Neutrophil (primary cell): ENCODE measurements around the gene NFIA.
"Not testable (repeated sequence)": the region's sequence is repeated elsewhere in the genome, so short reads cannot be mapped to it uniquely, and the experiment has no call there.

Experiments
- H3K27ac ChIP-seq: fragments of 200-600 bp; sonication (generic); 2 replicates; pipeline ENCODE4 v1.5.1; 2016; ENCODE audit warnings: mild to moderate bottlenecking, moderate library complexity
- H3K27me3 ChIP-seq: fragments of 200-600 bp; sonication (generic); 2 replicates; pipeline ENCODE4 v1.6.0; 2016; ENCODE audit warnings: mild to moderate bottlenecking
- H3K36me3 ChIP-seq: fragments of 200-600 bp; sonication (generic); 2 replicates; pipeline ENCODE4 v1.5.1; 2017
- H3K4me1 ChIP-seq, 2 experiments: fragments of 200-600 bp in 1 of 2; sonication (generic) in 1 of 2; 1 replicate in 1 of 2; 2 replicates in 1 of 2; pipeline versions ENCODE4 v1.5.1 to v1.6.1; 2013 to 2016; ENCODE audit warnings: low read depth in 1 of 2, low read length in 1 of 2, mild to moderate bottlenecking in 1 of 2, moderate library complexity in 1 of 2; ENCODE audit not compliant: control insufficient read depth in 1 of 2, insufficient read depth in 1 of 2
- H3K4me3 ChIP-seq, 2 experiments: fragments of 200-600 bp in 1 of 2; sonication (generic) in 1 of 2; 1 replicate in 1 of 2; 2 replicates in 1 of 2; pipeline ENCODE4 v1.5.1; 2013 to 2016; ENCODE audit warnings: low read depth in 1 of 2, low read length in 1 of 2, mild to moderate bottlenecking in 1 of 2, moderate library complexity in 1 of 2
- H3K9me3 ChIP-seq: fragments of 200-600 bp; sonication (generic); 2 replicates; pipeline ENCODE4 v1.5.1; 2016
- TF ChIP-seq, protein P1 (sequence below): fragments of 200-600 bp; sonication (generic); IDR thresholded peaks from 2 replicates; pipeline ENCODE4 v1.5.1; 2016; ENCODE audit warnings: antibody characterized with exemption

Gene NFIA

DNA sequence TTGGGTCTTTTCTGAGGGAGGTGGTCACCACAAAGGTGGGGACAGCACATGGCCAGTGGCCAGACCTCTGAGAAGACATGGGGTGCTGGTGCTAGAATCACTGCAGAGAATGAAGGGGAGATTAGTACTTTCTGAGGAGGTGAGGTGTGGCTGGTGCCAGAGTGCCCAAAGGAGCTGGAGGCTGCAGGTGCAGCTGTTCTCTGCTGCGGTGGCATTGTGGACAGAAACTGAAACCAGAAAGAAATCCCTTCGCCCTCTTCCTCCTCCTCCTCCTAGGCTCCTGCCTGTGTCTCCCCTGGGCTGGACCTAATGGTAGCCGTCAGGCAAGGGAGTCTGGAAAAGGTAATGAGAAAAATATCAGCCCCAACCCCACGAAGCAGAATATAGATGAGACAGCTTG lies 380.9 kb downstream of the NFIA start:
- Histone ChIP-seq H3K9me3 (no peaks in the 10 kb centered on the region), H3K27me3 (no peaks in the 10 kb centered on the region), H3K4me1 (no peaks in the 10 kb centered on the region), H3K27ac (no peak overlapping the region), H3K36me3 (no peaks in the 10 kb centered on the region), H3K4me3 (no peak overlapping the region)
- TF ChIP-seq, protein P1, sequence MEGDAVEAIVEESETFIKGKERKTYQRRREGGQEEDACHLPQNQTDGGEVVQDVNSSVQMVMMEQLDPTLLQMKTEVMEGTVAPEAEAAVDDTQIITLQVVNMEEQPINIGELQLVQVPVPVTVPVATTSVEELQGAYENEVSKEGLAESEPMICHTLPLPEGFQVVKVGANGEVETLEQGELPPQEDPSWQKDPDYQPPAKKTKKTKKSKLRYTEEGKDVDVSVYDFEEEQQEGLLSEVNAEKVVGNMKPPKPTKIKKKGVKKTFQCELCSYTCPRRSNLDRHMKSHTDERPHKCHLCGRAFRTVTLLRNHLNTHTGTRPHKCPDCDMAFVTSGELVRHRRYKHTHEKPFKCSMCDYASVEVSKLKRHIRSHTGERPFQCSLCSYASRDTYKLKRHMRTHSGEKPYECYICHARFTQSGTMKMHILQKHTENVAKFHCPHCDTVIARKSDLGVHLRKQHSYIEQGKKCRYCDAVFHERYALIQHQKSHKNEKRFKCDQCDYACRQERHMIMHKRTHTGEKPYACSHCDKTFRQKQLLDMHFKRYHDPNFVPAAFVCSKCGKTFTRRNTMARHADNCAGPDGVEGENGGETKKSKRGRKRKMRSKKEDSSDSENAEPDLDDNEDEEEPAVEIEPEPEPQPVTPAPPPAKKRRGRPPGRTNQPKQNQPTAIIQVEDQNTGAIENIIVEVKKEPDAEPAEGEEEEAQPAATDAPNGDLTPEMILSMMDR, result no peak

DNA sequence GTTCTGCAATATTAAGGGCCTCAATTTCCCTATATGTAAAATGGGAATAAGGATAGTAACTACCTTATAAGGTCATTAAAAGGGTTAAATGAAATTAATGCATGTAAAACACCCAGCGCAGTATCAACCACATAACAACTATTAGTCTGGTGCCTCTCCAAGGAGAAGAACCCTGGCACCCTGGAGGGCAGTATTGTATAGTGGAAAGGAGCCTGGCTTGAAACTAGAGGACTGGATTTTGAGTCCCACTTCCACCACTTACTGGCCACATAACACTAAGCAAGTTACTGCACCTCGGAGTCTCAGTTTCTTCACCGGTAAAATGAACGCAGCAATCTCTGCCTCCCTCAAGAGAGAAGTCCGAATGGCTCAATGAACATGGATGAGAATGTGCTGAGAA lies 385.5 kb downstream of the NFIA start:
- H3K4me3 ChIP-seq, H3K4me1 ChIP-seq, H3K27ac ChIP-seq, H3K36me3 ChIP-seq, H3K27me3 ChIP-seq, H3K9me3 ChIP-seq: not testable (repeated sequence)

DNA sequence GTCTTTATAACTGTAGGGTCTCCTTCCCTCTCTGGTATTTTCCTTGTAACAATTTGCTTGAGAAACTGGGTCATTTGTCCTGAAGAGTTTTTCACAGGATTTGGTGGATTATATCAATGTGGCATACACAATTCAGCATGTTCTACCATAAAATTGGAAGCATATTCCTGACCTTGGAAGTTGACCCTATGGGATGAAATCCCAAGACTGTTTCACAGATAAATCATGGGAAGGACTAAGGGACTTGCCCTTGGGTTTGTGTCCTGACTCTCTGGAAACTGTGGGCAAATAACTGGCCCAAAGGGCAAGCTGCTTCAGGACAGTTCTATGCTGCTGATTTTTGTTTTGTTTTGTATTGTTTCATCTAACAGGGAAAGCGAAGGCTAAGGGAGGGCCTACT lies 387.0 kb downstream of the NFIA start:
- TF ChIP-seq, protein P1, result no peak
- H3K9me3 ChIP-seq, result no peaks in the 10 kb centered on the region
- no peaks in the 10 kb centered on the region for H3K4me1 ChIP-seq
- H3K27ac ChIP-seq, result no peak overlapping the region
- H3K4me3 ChIP-seq, result no peak overlapping the region
- no peaks in the 10 kb centered on the region for H3K36me3 ChIP-seq
- H3K27me3 ChIP-seq, result no peaks in the 10 kb centered on the region

DNA sequence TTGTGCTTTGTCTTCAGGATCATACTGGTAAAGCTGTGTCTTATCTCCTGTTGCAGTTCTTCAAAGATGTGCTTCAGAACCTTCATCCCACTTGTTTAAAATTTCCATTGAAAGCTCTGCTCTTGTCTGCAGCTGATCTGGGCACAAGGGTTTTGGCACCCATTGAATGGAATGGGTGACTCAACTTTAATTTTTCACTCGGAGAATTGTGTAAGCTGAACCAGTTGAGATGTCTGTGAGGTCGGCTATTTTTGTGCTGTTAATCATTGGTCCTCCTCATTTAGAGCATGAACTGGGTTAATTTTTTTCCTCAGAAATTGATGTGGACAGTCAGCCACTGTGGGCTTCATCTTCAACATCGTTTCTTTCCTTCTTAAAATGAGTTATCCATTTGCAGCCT lies 390.5 kb downstream of the NFIA start:
- Histone ChIP-seq H3K4me1 (no peaks in the 10 kb centered on the region), H3K36me3 (no peaks in the 10 kb centered on the region), H3K4me3 (no peak overlapping the region), H3K9me3 (no peaks in the 10 kb centered on the region), H3K27me3 (no peaks in the 10 kb centered on the region), H3K27ac (no peak overlapping the region)
- TF ChIP-seq, protein P1, result no peak

DNA sequence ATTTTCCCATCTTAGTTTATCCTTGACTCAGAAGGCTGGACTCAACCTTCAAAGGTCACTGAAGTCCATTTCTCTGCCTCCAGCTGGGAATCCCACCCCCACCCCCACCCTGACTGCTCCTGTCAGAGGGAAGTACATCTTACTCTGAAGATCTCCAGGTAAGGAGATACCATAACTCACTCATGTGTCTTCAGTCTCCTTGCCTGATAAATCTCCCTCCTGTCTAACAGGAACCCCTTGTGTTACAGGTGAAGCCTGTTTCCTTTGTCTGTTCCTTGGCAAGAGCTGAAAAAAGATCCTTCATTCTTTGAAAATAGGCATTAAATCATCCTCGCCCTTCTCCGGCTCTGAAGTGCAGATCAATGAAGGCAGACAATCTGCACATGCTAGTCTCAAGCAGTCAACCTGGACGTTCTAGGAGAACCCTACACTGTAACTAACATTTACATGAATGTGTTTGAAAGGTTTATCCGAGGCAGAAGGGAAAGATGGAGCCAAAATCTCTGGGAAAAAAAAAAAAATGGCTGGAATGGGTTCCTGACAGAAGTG lies 392.0 kb downstream of the NFIA start:
- Histone ChIP-seq H3K36me3 (no peaks in the 10 kb centered on the region), H3K27ac (no peak overlapping the region), H3K9me3 (no peaks in the 10 kb centered on the region), H3K4me3 (no peak overlapping the region), H3K4me1 (no peaks in the 10 kb centered on the region), H3K27me3 (no peaks in the 10 kb centered on the region)
- TF ChIP-seq, protein P1, result no peak

DNA sequence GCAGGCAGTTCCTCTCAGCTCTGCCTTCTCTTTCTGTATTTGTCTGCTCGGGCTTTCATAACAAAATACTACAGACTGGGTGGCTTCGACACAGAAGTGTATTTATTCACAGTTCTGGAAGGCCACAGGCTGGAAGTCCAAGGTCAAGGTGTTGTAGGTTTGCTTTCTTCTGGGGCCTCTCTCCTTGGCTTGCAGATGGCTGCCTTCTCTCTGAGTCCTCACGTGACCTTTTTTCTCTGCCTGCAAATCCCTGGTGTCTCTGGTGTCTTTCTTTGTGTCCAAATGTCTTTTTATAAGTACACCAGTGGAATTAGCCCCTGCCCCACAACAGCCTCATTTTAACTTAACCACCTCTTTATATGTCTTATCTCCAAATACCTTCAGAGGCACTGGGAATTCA lies 392.6 kb downstream of the NFIA start:
- TF ChIP-seq, protein P1, result no peak
- H3K27ac ChIP-seq, result no peak overlapping the region
- H3K9me3 ChIP-seq, result no peaks in the 10 kb centered on the region
- H3K27me3 ChIP-seq, result no peaks in the 10 kb centered on the region
- no peak overlapping the region for H3K4me3 ChIP-seq
- H3K4me1 ChIP-seq, result no peaks in the 10 kb centered on the region
- no peaks in the 10 kb centered on the region for H3K36me3 ChIP-seq
